Neural progenitor cell (in vitro differentiated cells): ENCODE results near the gene PIGR. TPM values are rescaled to one million over a fixed set of nuclear protein-coding genes. Genes with fewer than 3 reads are reported as not detected.

Experiments
- DNase-seq: peaks from one replicate; pipeline ENCODE4 v3.0.0-alpha.2; 2016; ENCODE audit warnings: low spot score
- H2AFZ ChIP-seq: fragments of 200-600 bp; sonication (generic); replicated peaks from 2 replicates; pipeline ENCODE4 v1.6.1; 2016; ENCODE audit warnings: antibody characterized with exemption
- H3F3A ChIP-seq: fragments of 200-600 bp; sonication (generic); 2 replicates; pipeline ENCODE4 v1.6.1; 2016; ENCODE audit warnings: antibody characterized with exemption, low read depth
- H3K27ac ChIP-seq: fragments of 200-600 bp; sonication (generic); 2 replicates; pipeline ENCODE4 v1.5.1; 2016; ENCODE audit warnings: mild to moderate bottlenecking
- H3K27me3 ChIP-seq: fragments of 200-600 bp; sonication (generic); 2 replicates; pipeline ENCODE4 v1.6.1; 2016; ENCODE audit warnings: mild to moderate bottlenecking, moderate library complexity
- H3K36me3 ChIP-seq: fragments of 200-600 bp; sonication (generic); 2 replicates; pipeline ENCODE4 v1.5.1; 2016
- H3K4me1 ChIP-seq: fragments of 200-600 bp; sonication (generic); 2 replicates; pipeline ENCODE4 v1.6.1; 2016; ENCODE audit warnings: mixed run types
- H3K4me2 ChIP-seq: fragments of 200-600 bp; sonication (generic); 2 replicates; pipeline ENCODE4 v1.6.1; 2016
- H3K4me3 ChIP-seq: fragments of 200-600 bp; sonication (generic); 2 replicates; pipeline ENCODE4 v1.5.1; 2016
- H3K79me2 ChIP-seq: fragments of 200-600 bp; sonication (generic); 2 replicates; pipeline ENCODE4 v1.6.1; 2016; ENCODE audit warnings: low read depth
- H3K9ac ChIP-seq: fragments of 200-600 bp; sonication (generic); 2 replicates; pipeline ENCODE4 v1.6.1; 2016
- H3K9me3 ChIP-seq: fragments of 200-600 bp; sonication (generic); 2 replicates; pipeline ENCODE4 v1.5.1; 2016; ENCODE audit warnings: low read depth
- H4K20me1 ChIP-seq: fragments of 200-600 bp; sonication (generic); 2 replicates; pipeline ENCODE4 v1.6.1; 2016; ENCODE audit warnings: low read depth
- H3K27ac Mint-ChIP-seq: 3 replicates; pipeline ENCODE4 v1.8.0; 2021; ENCODE audit warnings: mixed read lengths
- H3K27me3 Mint-ChIP-seq: 2 replicates; pipeline ENCODE4 v1.8.0; 2022; ENCODE audit warnings: low read depth, mild to moderate bottlenecking, inconsistent platforms, moderate library complexity, mixed read lengths; ENCODE audit not compliant: insufficient read depth
- H3K36me3 Mint-ChIP-seq: 3 replicates; pipeline ENCODE4 v1.8.0; 2021; ENCODE audit warnings: mixed read lengths
- H3K4me1 Mint-ChIP-seq: 3 replicates; pipeline ENCODE4 v1.8.0; 2021; ENCODE audit warnings: mixed read lengths
- H3K4me3 Mint-ChIP-seq: 3 replicates; pipeline ENCODE4 v1.8.0; 2021; ENCODE audit warnings: mild to moderate bottlenecking, moderate library complexity, mixed read lengths
- H3K9me3 Mint-ChIP-seq: 3 replicates; pipeline ENCODE4 v1.8.0; 2020; ENCODE audit warnings: mixed read lengths
- CTCF ChIP-seq: fragments of 200-600 bp; sonication (generic); IDR thresholded peaks from 2 replicates; pipeline ENCODE4 v1.5.1; 2017; ENCODE audit warnings: antibody characterized with exemption, mild to moderate bottlenecking
- EZH2 ChIP-seq: fragments of 200-600 bp; sonication (generic); IDR thresholded peaks from 2 replicates; pipeline ENCODE4 v1.6.1; 2017; ENCODE audit warnings: antibody characterized with exemption, mild to moderate bottlenecking, moderate library complexity
- EZH2phosphoT487 ChIP-seq: fragments of 200-600 bp; sonication (generic); IDR thresholded peaks from 2 replicates; pipeline ENCODE4 v1.6.1; 2017; ENCODE audit warnings: antibody characterized with exemption
- total RNA-seq: library from RNA; depleted of rRNA; stranded (reverse); fragments of >200 nt; gene quantifications from 2 replicates; pipeline ENCODE4 v1.2.3, GENCODE V29; 2015; ENCODE audit warnings: low replicate concordance

Gene PIGR
- total RNA-seq, 1 donor from 2014 or later = not detected

DNA sequence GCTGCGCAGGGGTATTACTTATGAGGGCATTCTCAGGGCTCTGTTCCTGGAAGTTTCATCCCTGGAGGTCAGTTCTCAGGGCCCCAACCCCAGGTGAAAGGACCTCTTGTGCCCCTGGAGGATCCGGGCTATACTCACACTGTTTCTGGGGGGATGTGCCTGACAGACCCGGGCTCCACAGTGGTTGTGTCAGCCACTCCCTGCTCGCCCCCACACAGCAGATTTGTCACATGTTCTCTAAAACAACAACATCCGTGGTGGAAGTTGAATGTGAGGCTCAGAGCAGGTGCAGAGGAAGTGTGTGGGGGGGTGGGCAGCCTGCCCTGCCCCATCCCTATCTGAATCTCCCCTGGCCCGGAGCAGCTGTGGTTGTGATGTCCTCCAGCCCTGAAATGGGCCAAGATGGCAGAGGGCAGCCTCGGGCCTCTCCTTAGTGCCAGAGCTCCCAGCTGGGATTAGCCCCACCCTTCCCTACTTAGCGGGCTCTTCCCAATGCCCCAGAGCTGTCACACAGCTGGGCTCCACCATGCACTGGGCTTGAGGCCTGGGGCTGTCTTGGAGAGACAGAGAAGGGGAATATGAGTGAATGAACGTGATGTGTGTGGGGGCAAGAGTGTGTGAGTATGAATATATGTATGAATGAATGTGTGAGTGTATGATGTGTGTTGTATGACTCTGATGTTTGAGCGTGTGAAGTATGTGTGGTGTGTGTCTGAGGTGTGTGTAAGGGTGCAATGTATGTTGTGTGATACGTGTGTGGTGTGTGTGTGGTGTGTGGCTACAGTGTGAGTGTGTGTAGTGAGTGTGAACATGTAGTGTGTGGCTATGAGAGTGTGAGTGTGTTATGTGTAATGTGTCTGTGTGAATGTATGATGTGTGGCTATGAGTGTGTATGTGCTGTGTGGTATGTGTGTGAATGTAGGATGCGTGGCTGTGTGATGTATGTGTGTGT lies 23.0 kb downstream of the PIGR start:
- Histone ChIP-seq H4K20me1 (no peaks in the 10 kb centered on the region), H3K4me1 (no peaks in the 10 kb centered on the region), H3K36me3 (no peaks in the 10 kb centered on the region), H3K4me3 (no peak overlapping the region), H2AFZ (no peak overlapping the region), H3F3A (no peaks in the 10 kb centered on the region), H3K79me2 (no peaks in the 10 kb centered on the region), H3K27me3 (no peaks in the 10 kb centered on the region), H3K4me2 (no peak overlapping the region), H3K9ac (no peak overlapping the region), H3K27ac (no peak overlapping the region), H3K9me3 (no peaks in the 10 kb centered on the region)
- H3K9me3 Mint-ChIP-seq = no peaks in the 10 kb centered on the region
- no peak for DNase-seq
- peaks cover 3% of the 10 kb centered on the region for H3K27me3 Mint-ChIP-seq
- H3K4me1 Mint-ChIP-seq = no peaks in the 10 kb centered on the region
- TF ChIP-seq EZH2 (no peak), CTCF (no peak), EZH2phosphoT487 (no peak)
- H3K27ac Mint-ChIP-seq = no peak overlapping the region
- no peak overlapping the region for H3K4me3 Mint-ChIP-seq
- H3K36me3 Mint-ChIP-seq = no peaks in the 10 kb centered on the region

- H3K27me3 ChIP-seq = no peaks in the 10 kb centered on the region
- Mint-ChIP-seq H3K36me3 (no peaks in the 10 kb centered on the region), H3K4me1 (no peaks in the 10 kb centered on the region), H3K27me3 (peaks cover 3% of the 10 kb centered on the region), H3K9me3 (no peaks in the 10 kb centered on the region), H3K27ac (no peak overlapping the region), H3K4me3 (no peak overlapping the region)
- no peak overlapping the region for H3K4me3 ChIP-seq
- H3K79me2 ChIP-seq = no peaks in the 10 kb centered on the region
- no peak for DNase-seq
- no peaks in the 10 kb centered on the region for H4K20me1 ChIP-seq
- no peak overlapping the region for H3K27ac ChIP-seq
- H3K9me3 ChIP-seq = no peaks in the 10 kb centered on the region
- no peak for TF ChIP-seq EZH2phosphoT487
- TF ChIP-seq CTCF = no peak
- TF ChIP-seq EZH2 = no peak
- no peaks in the 10 kb centered on the region for H3K36me3 ChIP-seq
- H3K4me1 ChIP-seq = no peaks in the 10 kb centered on the region
- H3K4me2 ChIP-seq = no peak overlapping the region
- no peaks in the 10 kb centered on the region for H3F3A ChIP-seq
- no peak overlapping the region for H2AFZ ChIP-seq
- H3K9ac ChIP-seq = no peak overlapping the region
These were observed 23.7 kb downstream of the PIGR start for GRCh38 chr1:206922524-206922923.

- H3K27me3 ChIP-seq = no peaks in the 10 kb centered on the region
- no peaks in the 10 kb centered on the region for H3K4me1 Mint-ChIP-seq
- no peak for TF ChIP-seq CTCF
- TF ChIP-seq EZH2phosphoT487 = no peak
- no peak for TF ChIP-seq EZH2
- H3K4me3 ChIP-seq = no peak within 1 kb of the TSS
- no peak within 1 kb of the TSS for H2AFZ ChIP-seq
- H4K20me1 ChIP-seq = no peaks in the 10 kb centered on the region
- no peak within 1 kb of the TSS for H3K27ac ChIP-seq
- H3K4me1 ChIP-seq = no peaks in the 10 kb centered on the region
- no peak within 1 kb of the TSS for H3K9ac ChIP-seq
- H3K4me3 Mint-ChIP-seq = no peak within 1 kb of the TSS
- H3K79me2 ChIP-seq = no peaks in the 10 kb centered on the region
- no peaks in the 10 kb centered on the region for H3K36me3 Mint-ChIP-seq
- no peak within 1 kb of the TSS for H3K27ac Mint-ChIP-seq
- H3K9me3 ChIP-seq = no peaks in the 10 kb centered on the region
- H3K9me3 Mint-ChIP-seq = no peaks in the 10 kb centered on the region
- no peak for DNase-seq
- H3K36me3 ChIP-seq = no peaks in the 10 kb centered on the region
- peaks cover 3% of the 10 kb centered on the region for H3K27me3 Mint-ChIP-seq
- H3F3A ChIP-seq = no peaks in the 10 kb centered on the region
- H3K4me2 ChIP-seq = no peak within 1 kb of the TSS
These were observed 24.4 kb downstream of the PIGR start, which contains the start of gene FCMR for GRCh38 chr1:206921772-206922265. TSS of gene FCMR (minus strand) at chr1:206921941. CDS start at chr1:206921854, 87 bp downstream.
